Breast epithelium (tissue), 4 donors: ENCODE data around the gene PCBP3. TPM values are rescaled to one million over a fixed set of nuclear protein-coding genes. Genes with fewer than 3 reads are reported as not detected.
A peak's percentile ranks its signal among the peaks of the same experiment; 100 is the strongest.

ENCODE experiments used
- DNase-seq, 2 donors: peaks; one replicate each; pipeline ENCODE4 v3.0.0-alpha.2; 2019; ENCODE audit warnings: low spot score in 2 of 2
- H3K27ac ChIP-seq, 2 donors: fragments of 200-600 bp; sonication (generic) in 1 of 2; one replicate each; pipeline ENCODE4 v1.5.1; 2016 to 2019; ENCODE audit warnings: mild to moderate bottlenecking in 1 of 2
- H3K27me3 ChIP-seq, 2 donors: fragments of 200-600 bp; sonication (generic) in 1 of 2; one replicate each; pipeline versions ENCODE4 v1.5.1 to v1.6.0; 2017 to 2019; ENCODE audit warnings: control low read depth in 1 of 2, mild to moderate bottlenecking in 1 of 2
- H3K36me3 ChIP-seq: fragments of 200-600 bp; one replicate; pipeline ENCODE4 v1.5.1; 2019
- H3K4me1 ChIP-seq, 2 donors: fragments of 200-600 bp; sonication (generic); one replicate each; pipeline ENCODE4 v1.5.1; 2016 to 2019; ENCODE audit warnings: control low read depth in 1 of 2
- H3K4me3 ChIP-seq, 3 donors: fragments of 200-600 bp; sonication (generic); 1 replicate in 2 of 3; 2 replicates in 1 of 3; pipeline ENCODE4 v1.5.1; 2016 to 2019; ENCODE audit warnings: mild to moderate bottlenecking in 3 of 3, moderate library complexity in 2 of 3
- H3K9me3 ChIP-seq, 2 donors: fragments of 200-600 bp; sonication (generic) in 1 of 2; one replicate each; pipeline ENCODE4 v1.5.1; 2016 to 2019; ENCODE audit warnings: control low read depth in 1 of 2
- CTCF ChIP-seq, 3 donors: fragments of 450-650 bp; IDR thresholded peaks; one replicate each; pipeline ENCODE4 v1.5.1; 2016 to 2017; ENCODE audit warnings: antibody characterized with exemption in 3 of 3, mild to moderate bottlenecking in 3 of 3, moderate library complexity in 3 of 3
- POLR2A ChIP-seq: fragments of 450-650 bp; IDR thresholded peaks from one replicate; pipeline ENCODE4 v1.6.1; 2016; ENCODE audit warnings: antibody characterized with exemption, mild to moderate bottlenecking, moderate library complexity
- POLR2AphosphoS5 ChIP-seq, 3 donors: sonication (generic); formaldehyde crosslinking; IDR thresholded peaks; one replicate each; pipeline ENCODE4 v1.6.1; 2017; ENCODE audit warnings: antibody characterized with exemption in 3 of 3
- intact Hi-C: fragments of 100-400 bp; cut with DNase I; formaldehyde crosslinking; loops from one replicate; pipeline ENCODE4 v1.15.1; 2023; ENCODE audit warnings: low total_unique reads
- total RNA-seq, 3 donors: library from RNA; depleted of rRNA; stranded (reverse); fragments of >200 nt; gene quantifications; one replicate each; pipeline ENCODE4 v1.1.0, GENCODE V29; 2016

Gene PCBP3
- total RNA-seq, 3 donors from 2014 or later, result 3.4 to 13.8 (median 4.6) TPM

GRCh38 chr21:45970674-45971615, 327.4 kb downstream of the PCBP3 start:
- peak in 1 of 3 donors; percentile 40 for TF ChIP-seq POLR2AphosphoS5 (IDR thresholded peaks at IDR 0.05)
- TF ChIP-seq POLR2A, result no peak
- peak; percentile 36 to 76 (median 75) for TF ChIP-seq CTCF (IDR thresholded peaks at IDR 0.05)
- Histone ChIP-seq H3K4me3 (no peak overlapping the region), H3K4me1 (peaks cover 16 to 23% of the 10 kb centered on the region in 2 donors), H3K27ac (peak overlapping the region; percentile 83 to 99), H3K9me3 (no peaks in the 10 kb centered on the region), H3K36me3 (no peaks in the 10 kb centered on the region), H3K27me3 (no peaks in the 10 kb centered on the region)
- intact Hi-C loops, result no loop called here
- DNase-seq, result peak in 1 of 2 donors; percentile 54

- TF ChIP-seq POLR2AphosphoS5 (IDR thresholded peaks at IDR 0.05) (peak in 2 of 3 donors; percentile 22 to 30), CTCF (IDR thresholded peaks at IDR 0.05) (no peak)
- Histone ChIP-seq H3K27me3 (no peaks in the 10 kb centered on the region), H3K4me1 (peaks cover 16 to 23% of the 10 kb centered on the region in 2 donors), H3K4me3 (peak overlapping the region; percentile 49 to 83 (median 60)), H3K27ac (peak overlapping the region; percentile 83 to 99), H3K9me3 (no peaks in the 10 kb centered on the region), H3K36me3 (no peaks in the 10 kb centered on the region)
- peak in 1 of 2 donors; percentile 56 for DNase-seq
- intact Hi-C loops, result no loop called here
Observed at GRCh38 chr21:45971616-45972352, 328.3 kb downstream of the PCBP3 start.

GRCh38 chr21:45972353-45972715, 328.8 kb downstream of the PCBP3 start:
- Histone ChIP-seq H3K4me3 (peak overlapping the region; percentile 49 to 83 (median 60)), H3K9me3 (no peaks in the 10 kb centered on the region), H3K36me3 (no peaks in the 10 kb centered on the region), H3K27ac (peak overlapping the region; percentile 83 to 99), H3K27me3 (no peaks in the 10 kb centered on the region), H3K4me1 (peaks cover 16 to 23% of the 10 kb centered on the region in 2 donors)
- TF ChIP-seq POLR2AphosphoS5 (IDR thresholded peaks at IDR 0.05) (no peak), CTCF (IDR thresholded peaks at IDR 0.05) (no peak), POLR2A (no peak)
- peak in 1 of 2 donors; percentile 49 for DNase-seq
- intact Hi-C loops, result no loop called here

GRCh38 chr21:45972716-45973474, 329.4 kb downstream of the PCBP3 start:
- no peaks in the 10 kb centered on the region for H3K36me3 ChIP-seq
- TF ChIP-seq POLR2AphosphoS5 (IDR thresholded peaks at IDR 0.05) (peak in 1 of 3 donors; percentile 47), CTCF (IDR thresholded peaks at IDR 0.05) (no peak)
- H3K4me3 ChIP-seq, result peak overlapping the region; percentile 49 to 83 (median 60)
- no peaks in the 10 kb centered on the region for H3K27me3 ChIP-seq
- H3K9me3 ChIP-seq, result no peaks in the 10 kb centered on the region
- DNase-seq, result peak; percentile 40 to 51
- intact Hi-C loops, result no loop called here
- peaks cover 16 to 23% of the 10 kb centered on the region in 2 donors for H3K4me1 ChIP-seq
- peak overlapping the region; percentile 83 to 99 for H3K27ac ChIP-seq
